Measurements from ENCODE around the gene FYCO1.

FYCO1 gene

GRCh38 chr3:45878124-45878523 lies 117.5 kb downstream of the FYCO1 start:
- Histone ChIP-seq H3K27me3 (no peaks in the 10 kb centered on the region), H3K4me1 (no peaks in the 10 kb centered on the region), H3K36me3 (no peaks in the 10 kb centered on the region), H3K9me3 (no peaks in the 10 kb centered on the region), H3K27ac (no peak overlapping the region), H3K4me3 (no peak overlapping the region)
- intact Hi-C loops (cut with DNase I; ENCODE audit: low total_unique reads) = no loop called here
- no peak for DNase-seq
- no peak for TF ChIP-seq CTCF (IDR thresholded peaks at IDR 0.05)

GRCh38 chr3:45874677-45875346 lies 120.8 kb downstream of the FYCO1 start:
- Histone ChIP-seq H3K36me3 (no peaks in the 10 kb centered on the region), H3K27ac (no peak overlapping the region), H3K4me3 (no peak overlapping the region), H3K4me1 (no peaks in the 10 kb centered on the region), H3K9me3 (no peaks in the 10 kb centered on the region), H3K27me3 (no peaks in the 10 kb centered on the region)
- DNase-seq = no peak
- no peak for TF ChIP-seq CTCF (IDR thresholded peaks at IDR 0.05)
- intact Hi-C loops (cut with DNase I; ENCODE audit: low total_unique reads) = no loop called here

- no peak for DNase-seq
- H3K27ac ChIP-seq = no peak overlapping the region
- H3K27me3 ChIP-seq = no peaks in the 10 kb centered on the region
- no peaks in the 10 kb centered on the region for H3K9me3 ChIP-seq
- no peak overlapping the region for H3K4me3 ChIP-seq
- intact Hi-C loops (cut with DNase I; ENCODE audit: low total_unique reads) = no loop called here
- no peaks in the 10 kb centered on the region for H3K4me1 ChIP-seq
- TF ChIP-seq CTCF (IDR thresholded peaks at IDR 0.05) = no peak
- no peaks in the 10 kb centered on the region for H3K36me3 ChIP-seq
Measured at GRCh38 chr3:45873638-45874037, 122.0 kb downstream of the FYCO1 start.

GRCh38 chr3:45873036-45873435 lies 122.6 kb downstream of the FYCO1 start:
- H3K36me3 ChIP-seq = no peaks in the 10 kb centered on the region
- H3K9me3 ChIP-seq = no peaks in the 10 kb centered on the region
- DNase-seq = no peak
- intact Hi-C loops (cut with DNase I; ENCODE audit: low total_unique reads) = no loop called here
- no peak overlapping the region for H3K27ac ChIP-seq
- no peak for TF ChIP-seq CTCF (IDR thresholded peaks at IDR 0.05)
- H3K4me1 ChIP-seq = no peaks in the 10 kb centered on the region
- H3K27me3 ChIP-seq = no peaks in the 10 kb centered on the region
- no peak overlapping the region for H3K4me3 ChIP-seq

GRCh38 chr3:45872569-45872968 lies 123.1 kb downstream of the FYCO1 start:
- Histone ChIP-seq H3K27ac (no peak overlapping the region), H3K4me1 (no peaks in the 10 kb centered on the region), H3K36me3 (no peaks in the 10 kb centered on the region), H3K4me3 (no peak overlapping the region), H3K9me3 (no peaks in the 10 kb centered on the region), H3K27me3 (no peaks in the 10 kb centered on the region)
- no peak for DNase-seq
- intact Hi-C loops (cut with DNase I; ENCODE audit: low total_unique reads) = no loop called here
- TF ChIP-seq CTCF (IDR thresholded peaks at IDR 0.05) = no peak

- Histone ChIP-seq H3K27me3 (no peaks in the 10 kb centered on the region), H3K27ac (no peak overlapping the region), H3K36me3 (no peaks in the 10 kb centered on the region), H3K9me3 (no peaks in the 10 kb centered on the region), H3K4me1 (no peaks in the 10 kb centered on the region), H3K4me3 (no peak overlapping the region)
- no peak for TF ChIP-seq CTCF (IDR thresholded peaks at IDR 0.05)
- DNase-seq = no peak
- intact Hi-C loops (cut with DNase I; ENCODE audit: low total_unique reads) = no loop called here
Measured at GRCh38 chr3:45871780-45872179, 123.8 kb downstream of the FYCO1 start.

Measured in tibial artery (tissue), 4 donors.